ENCODE measurements around the gene VAMP3.

- no peak for TF ChIP-seq GATA2 (IDR thresholded peaks at IDR 0.05; ENCODE audit: low read depth, low read length)
- no peak for TF ChIP-seq GATA3 (IDR thresholded peaks at IDR 0.05; ENCODE audit: low read depth, low read length)
These were observed 18.7 kb downstream of the VAMP3 start for GRCh38 chr1:7789828-7790227.

All from SH-SY5Y (cell line).